Mesothelial cell of epicardium (in vitro differentiated cells): ENCODE results near the gene LMTK2. TPM values are rescaled to one million over a fixed set of nuclear protein-coding genes. Genes with fewer than 3 reads are reported as not detected.

ENCODE experiments used
- DNase-seq, 2 experiments: peaks; one replicate each; pipeline ENCODE4 v3.0.0; 2021; ENCODE audit warnings: low spot score in 2 of 2; ENCODE audit not compliant: unreplicated experiment in 2 of 2
- H3K27ac Mint-ChIP-seq: 2 replicates; pipeline ENCODE4 v1.8.0; 2021; ENCODE audit warnings: mixed read lengths
- H3K27me3 Mint-ChIP-seq: 2 replicates; pipeline ENCODE4 v1.8.0; 2021; ENCODE audit warnings: low read depth, mixed read lengths
- H3K36me3 Mint-ChIP-seq: 2 replicates; pipeline ENCODE4 v1.8.0; 2021; ENCODE audit warnings: mixed read lengths
- H3K4me1 Mint-ChIP-seq: 2 replicates; pipeline ENCODE4 v1.8.0; 2021; ENCODE audit warnings: mixed read lengths
- H3K4me3 Mint-ChIP-seq: 2 replicates; pipeline ENCODE4 v1.8.0; 2021; ENCODE audit warnings: mild to moderate bottlenecking, moderate library complexity, mixed read lengths
- H3K9me3 Mint-ChIP-seq: 2 replicates; pipeline ENCODE4 v1.8.0; 2021; ENCODE audit warnings: mixed read lengths
- total RNA-seq: library from RNA; stranded (reverse); gene quantifications from 3 replicates; pipeline ENCODE4 v1.2.1, GENCODE V29; 2021
- TF ChIP-seq, protein P1 (sequence below): fragments of 200-600 bp; sonication (generic); IDR thresholded peaks from one replicate; pipeline ENCODE4 v1.5.0; 2021; ENCODE audit warnings: antibody characterized with exemption; ENCODE audit not compliant: unreplicated experiment

The LMTK2 gene
- total RNA-seq, 1 donor from 2014 or later = 23.1 TPM

GRCh38 chr7:98222533-98223195 lies 116.0 kb downstream of the LMTK2 start:
- DNase-seq = no peak
- peaks cover 2% of the 10 kb centered on the region for H3K4me1 Mint-ChIP-seq
- TF ChIP-seq, protein P1, sequence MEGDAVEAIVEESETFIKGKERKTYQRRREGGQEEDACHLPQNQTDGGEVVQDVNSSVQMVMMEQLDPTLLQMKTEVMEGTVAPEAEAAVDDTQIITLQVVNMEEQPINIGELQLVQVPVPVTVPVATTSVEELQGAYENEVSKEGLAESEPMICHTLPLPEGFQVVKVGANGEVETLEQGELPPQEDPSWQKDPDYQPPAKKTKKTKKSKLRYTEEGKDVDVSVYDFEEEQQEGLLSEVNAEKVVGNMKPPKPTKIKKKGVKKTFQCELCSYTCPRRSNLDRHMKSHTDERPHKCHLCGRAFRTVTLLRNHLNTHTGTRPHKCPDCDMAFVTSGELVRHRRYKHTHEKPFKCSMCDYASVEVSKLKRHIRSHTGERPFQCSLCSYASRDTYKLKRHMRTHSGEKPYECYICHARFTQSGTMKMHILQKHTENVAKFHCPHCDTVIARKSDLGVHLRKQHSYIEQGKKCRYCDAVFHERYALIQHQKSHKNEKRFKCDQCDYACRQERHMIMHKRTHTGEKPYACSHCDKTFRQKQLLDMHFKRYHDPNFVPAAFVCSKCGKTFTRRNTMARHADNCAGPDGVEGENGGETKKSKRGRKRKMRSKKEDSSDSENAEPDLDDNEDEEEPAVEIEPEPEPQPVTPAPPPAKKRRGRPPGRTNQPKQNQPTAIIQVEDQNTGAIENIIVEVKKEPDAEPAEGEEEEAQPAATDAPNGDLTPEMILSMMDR = no peak
- peaks cover 23% of the 10 kb centered on the region for H3K36me3 Mint-ChIP-seq
- peaks cover 6% of the 10 kb centered on the region for H3K9me3 Mint-ChIP-seq
- H3K27me3 Mint-ChIP-seq = no peaks in the 10 kb centered on the region
- H3K27ac Mint-ChIP-seq = no peak overlapping the region
- no peak overlapping the region for H3K4me3 Mint-ChIP-seq

DNA sequence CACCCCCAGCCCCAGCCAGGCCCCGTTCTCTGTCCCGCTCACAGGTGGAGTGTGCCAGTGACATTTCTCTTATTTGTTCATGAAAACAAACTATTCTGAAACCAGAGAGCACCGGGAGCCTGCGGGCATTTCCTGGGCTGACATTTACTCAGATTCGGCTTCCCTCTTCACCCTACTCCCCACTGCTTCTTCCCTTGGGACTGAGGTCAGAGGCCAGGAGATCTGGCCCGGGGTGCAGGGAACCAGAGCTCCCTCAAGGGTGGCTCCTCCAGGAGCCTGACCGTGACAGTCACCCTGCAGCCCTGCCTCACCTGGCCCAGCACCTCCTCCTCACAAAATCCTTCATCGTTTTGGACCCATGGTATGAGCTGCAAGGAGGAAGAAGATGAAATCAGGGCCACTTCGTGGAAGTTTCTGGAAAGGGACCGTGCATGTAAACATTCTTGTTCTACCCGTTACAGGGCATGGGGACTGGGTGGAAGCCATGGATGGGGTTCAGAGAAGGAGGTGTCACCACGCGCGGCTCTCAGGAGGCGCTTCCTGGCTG lies 116.8 kb downstream of the LMTK2 start:
- Mint-ChIP-seq H3K9me3 (peaks cover 6% of the 10 kb centered on the region), H3K27ac (no peak overlapping the region), H3K36me3 (peaks cover 24% of the 10 kb centered on the region), H3K4me3 (no peak overlapping the region), H3K4me1 (peaks cover under 1% of the 10 kb centered on the region), H3K27me3 (no peaks in the 10 kb centered on the region)
- no peak for DNase-seq
- TF ChIP-seq, protein P1 = no peak

- H3K27me3 Mint-ChIP-seq = no peaks in the 10 kb centered on the region
- H3K9me3 Mint-ChIP-seq = peaks cover 2% of the 10 kb centered on the region
- H3K4me1 Mint-ChIP-seq = no peaks in the 10 kb centered on the region
- no peak overlapping the region for H3K4me3 Mint-ChIP-seq
- no peak overlapping the region for H3K27ac Mint-ChIP-seq
- TF ChIP-seq, protein P1 = no peak
- no peak for DNase-seq
- peaks cover 19% of the 10 kb centered on the region for H3K36me3 Mint-ChIP-seq
Observed at GRCh38 chr7:98223898-98224700, 117.4 kb downstream of the LMTK2 start.

- TF ChIP-seq, protein P1 = no peak
- DNase-seq = no peak
- Mint-ChIP-seq H3K36me3 (peaks cover 15% of the 10 kb centered on the region), H3K9me3 (no peaks in the 10 kb centered on the region), H3K27me3 (no peaks in the 10 kb centered on the region), H3K27ac (no peak overlapping the region), H3K4me1 (no peaks in the 10 kb centered on the region), H3K4me3 (no peak overlapping the region)
Observed at GRCh38 chr7:98224701-98225181, 118.1 kb downstream of the LMTK2 start.

GRCh38 chr7:98225913-98226614 lies 119.4 kb downstream of the LMTK2 start:
- Mint-ChIP-seq H3K36me3 (peaks cover 14% of the 10 kb centered on the region), H3K27me3 (no peaks in the 10 kb centered on the region), H3K4me3 (no peak overlapping the region), H3K27ac (no peak overlapping the region), H3K4me1 (no peaks in the 10 kb centered on the region), H3K9me3 (no peaks in the 10 kb centered on the region)
- no peak for DNase-seq
- TF ChIP-seq, protein P1 = no peak
